ENCODE data around the gene SNED1.

The SNED1 gene

GRCh38 chr2:241030883-241031282 is 32.5 kb downstream of the SNED1 start:
- DNase-seq: no peak

- no peak for DNase-seq
Observed at GRCh38 chr2:241031436-241032165, 33.2 kb downstream of the SNED1 start.

- no peak for DNase-seq
Observed at GRCh38 chr2:241033336-241033987, 35.0 kb downstream of the SNED1 start.

GRCh38 chr2:241033994-241034393 is 35.6 kb downstream of the SNED1 start:
- DNase-seq: no peak

- no peak for DNase-seq
Observed at GRCh38 chr2:241034490-241035141, 36.2 kb downstream of the SNED1 start.

GRCh38 chr2:241035142-241035817 is 36.9 kb downstream of the SNED1 start:
- no peak for DNase-seq

- no peak for DNase-seq
Observed at GRCh38 chr2:241035818-241036396, 37.5 kb downstream of the SNED1 start.

- no peak for DNase-seq
Observed at GRCh38 chr2:241036397-241036963, 38.1 kb downstream of the SNED1 start.

GRCh38 chr2:241036964-241037421 is 38.6 kb downstream of the SNED1 start:
- no peak for DNase-seq

- no peak for DNase-seq
Observed at GRCh38 chr2:241037498-241037897, 39.1 kb downstream of the SNED1 start.

- no peak for DNase-seq
Observed at GRCh38 chr2:241038374-241039180, 40.2 kb downstream of the SNED1 start.

GRCh38 chr2:241039416-241039815 is 41.0 kb downstream of the SNED1 start:
- DNase-seq: no peak

- no peak for DNase-seq
Observed at GRCh38 chr2:241040081-241040803, 41.8 kb downstream of the SNED1 start.

GRCh38 chr2:241041589-241042158 is 43.3 kb downstream of the SNED1 start:
- no peak for DNase-seq

- DNase-seq: no peak
Observed at GRCh38 chr2:241043581-241043980, 45.2 kb downstream of the SNED1 start.

GRCh38 chr2:241047253-241048010 is 49.0 kb downstream of the SNED1 start:
- DNase-seq: no peak

- no peak for DNase-seq
Observed at GRCh38 chr2:241048149-241048948, 49.9 kb downstream of the SNED1 start.

GRCh38 chr2:241048949-241049343 is 50.5 kb downstream of the SNED1 start:
- DNase-seq: no peak
